CD4-positive, alpha-beta T cell treated with Interleukin-6 for 4 hours (primary cell): ENCODE data around the gene NOXA1.
"Not testable (repeated sequence)": the region's sequence is repeated elsewhere in the genome, so short reads cannot be mapped to it uniquely, and the experiment has no call there.

ENCODE experiments used
- DNase-seq: peaks from one replicate; pipeline ENCODE4 v3.0.0-alpha.2; 2020; ENCODE audit warnings: mixed read lengths

NOXA1 gene, protein sequence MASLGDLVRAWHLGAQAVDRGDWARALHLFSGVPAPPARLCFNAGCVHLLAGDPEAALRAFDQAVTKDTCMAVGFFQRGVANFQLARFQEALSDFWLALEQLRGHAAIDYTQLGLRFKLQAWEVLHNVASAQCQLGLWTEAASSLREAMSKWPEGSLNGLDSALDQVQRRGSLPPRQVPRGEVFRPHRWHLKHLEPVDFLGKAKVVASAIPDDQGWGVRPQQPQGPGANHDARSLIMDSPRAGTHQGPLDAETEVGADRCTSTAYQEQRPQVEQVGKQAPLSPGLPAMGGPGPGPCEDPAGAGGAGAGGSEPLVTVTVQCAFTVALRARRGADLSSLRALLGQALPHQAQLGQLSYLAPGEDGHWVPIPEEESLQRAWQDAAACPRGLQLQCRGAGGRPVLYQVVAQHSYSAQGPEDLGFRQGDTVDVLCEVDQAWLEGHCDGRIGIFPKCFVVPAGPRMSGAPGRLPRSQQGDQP

DNA sequence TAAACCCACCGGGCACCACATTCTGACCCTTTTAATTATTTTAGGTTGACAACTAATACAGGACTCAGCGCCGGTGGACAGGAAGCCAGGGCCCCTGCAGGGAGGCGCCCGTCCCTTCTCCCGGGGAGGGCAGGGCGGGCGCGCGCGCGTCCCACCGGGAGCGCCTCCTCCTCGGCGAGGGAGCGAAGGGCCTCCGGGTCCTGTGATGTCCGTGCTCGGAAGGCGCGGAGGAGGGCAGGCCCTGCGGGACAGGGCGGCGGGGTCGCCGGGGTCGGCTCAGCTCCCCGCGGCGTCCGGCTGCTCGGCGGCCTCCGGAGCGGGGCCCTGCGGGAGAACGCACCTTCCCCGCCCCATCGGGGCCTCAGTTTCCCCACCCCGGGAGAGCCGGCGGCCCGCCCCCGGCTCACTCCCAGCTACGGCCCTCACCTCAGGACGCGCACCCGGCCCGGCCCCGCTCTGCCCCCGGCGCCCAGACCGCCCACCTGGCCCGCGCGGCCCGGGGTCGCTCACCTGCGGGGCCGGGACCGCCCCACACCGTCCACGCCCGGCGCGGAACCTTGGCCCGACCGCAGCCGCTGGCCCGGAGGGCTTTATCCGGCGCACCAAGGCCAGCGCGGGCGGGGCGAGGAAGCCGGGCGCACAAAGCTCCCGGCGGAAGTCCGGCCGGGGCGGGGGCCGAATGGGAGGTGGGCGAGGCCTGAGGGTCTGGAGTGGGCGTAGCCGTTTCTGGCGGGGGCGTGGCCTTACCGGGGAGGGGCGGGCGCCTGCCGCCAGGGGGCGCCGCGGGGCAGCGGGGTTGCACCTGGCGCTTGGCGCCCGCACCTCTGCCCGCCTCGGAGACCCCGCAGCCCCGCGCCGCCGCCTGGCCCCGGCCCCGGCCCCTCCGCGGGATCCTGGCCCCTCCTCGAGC, at the start of gene NOXA1, which contains the start of gene EXD3:
Gene NOXA1 (plus strand): TSS at position 790 of the 910 bp plus-strand sequence. CDS start 137 bp downstream, outside the sequence.
Gene EXD3 (minus strand): TSS at position 559 of the 910 bp plus-strand sequence. CDS start 27,805 bp downstream, outside the sequence.
- peak; percentile 93 for DNase-seq

DNA sequence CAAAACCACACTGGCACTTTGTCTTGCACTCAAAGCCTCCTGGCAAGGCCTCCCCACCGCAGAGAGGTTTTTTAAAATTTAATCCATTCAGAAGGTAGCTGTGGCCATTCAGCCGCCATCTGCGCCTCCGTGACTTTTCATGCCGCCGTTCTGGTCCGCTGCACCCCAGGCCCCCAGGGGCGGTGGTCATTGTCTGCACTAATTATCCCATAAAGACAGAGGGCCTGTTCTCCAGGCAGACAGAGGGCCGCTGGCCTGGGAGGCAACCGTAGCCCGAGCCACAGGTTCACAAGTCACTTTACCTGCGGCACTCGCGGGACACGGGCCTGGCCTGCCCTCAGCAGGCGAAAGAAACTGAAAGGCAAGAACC, 49.6 kb upstream of the NOXA1 start:
- no peak for DNase-seq

DNA sequence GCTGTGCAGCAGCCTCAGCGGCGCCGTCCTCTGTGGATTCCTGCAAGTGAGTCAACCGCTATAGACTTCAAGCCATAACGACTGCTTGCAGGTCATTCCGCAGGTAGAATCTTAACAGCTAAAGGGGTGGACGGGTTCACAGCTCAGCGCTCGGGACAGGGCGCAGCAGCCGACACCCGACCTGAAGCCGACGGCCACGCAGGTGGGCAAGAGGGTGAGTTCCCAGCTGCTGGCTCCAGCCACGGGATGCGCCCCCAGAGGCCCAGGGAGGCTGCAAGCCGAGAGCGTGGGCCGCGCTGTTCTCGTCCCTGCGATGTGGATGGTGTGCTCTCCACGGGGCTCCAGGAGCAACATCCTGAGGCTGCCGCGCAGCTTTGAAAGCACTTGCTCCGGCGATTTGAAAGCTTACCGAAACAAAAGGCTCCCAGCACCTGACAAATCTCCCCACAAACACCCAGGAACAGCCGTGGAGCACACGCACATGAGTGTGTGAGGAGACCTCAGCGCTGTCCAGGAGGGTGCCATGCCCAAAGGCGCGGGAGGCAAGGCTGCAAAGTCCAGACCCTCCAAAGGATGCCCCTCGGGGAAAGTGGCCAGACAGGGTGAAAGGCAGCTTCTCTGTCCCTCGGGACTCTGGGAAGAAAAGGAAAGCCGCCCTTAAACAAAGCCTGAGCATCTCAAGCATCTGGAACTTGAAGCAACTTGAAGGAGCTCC, 48.9 kb upstream of the NOXA1 start:
- DNase-seq, result no peak

DNA sequence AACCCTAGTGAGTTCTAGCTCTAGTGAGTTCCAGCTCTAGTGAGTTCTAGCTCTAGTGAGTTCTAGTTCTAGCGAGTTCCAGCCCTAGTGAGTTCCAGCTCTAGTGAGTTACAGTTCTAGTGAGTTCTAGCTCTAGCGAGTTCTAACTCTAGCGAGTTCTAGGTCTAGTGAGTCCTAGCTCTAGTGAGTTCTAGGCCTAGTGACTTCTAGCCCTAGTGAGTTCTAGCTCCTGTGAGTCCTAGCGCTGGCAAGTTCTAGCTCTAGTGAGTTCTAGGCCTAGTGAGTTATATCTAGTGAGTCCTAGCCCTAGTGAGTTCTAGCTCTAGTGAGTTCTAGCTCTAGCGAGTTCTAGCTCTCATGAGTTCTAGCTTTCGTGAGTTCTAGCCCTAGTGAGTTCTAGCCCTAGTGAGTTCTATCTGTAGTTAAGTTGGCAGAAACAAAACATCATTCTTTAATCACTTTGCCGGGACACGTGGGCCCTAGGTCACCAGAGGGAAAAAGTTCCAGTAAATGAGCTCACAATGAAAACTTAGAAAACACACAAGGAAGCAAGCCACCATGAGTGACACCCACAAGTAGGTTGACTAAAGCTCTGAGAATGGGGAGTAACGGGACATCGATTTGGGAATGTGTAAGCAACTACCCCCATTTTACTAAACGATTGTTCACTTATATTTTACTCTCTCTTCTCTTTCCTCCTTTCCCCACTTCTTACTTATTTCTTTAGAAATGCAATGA, 47.7 kb upstream of the NOXA1 start:
- DNase-seq, result no peak

DNA sequence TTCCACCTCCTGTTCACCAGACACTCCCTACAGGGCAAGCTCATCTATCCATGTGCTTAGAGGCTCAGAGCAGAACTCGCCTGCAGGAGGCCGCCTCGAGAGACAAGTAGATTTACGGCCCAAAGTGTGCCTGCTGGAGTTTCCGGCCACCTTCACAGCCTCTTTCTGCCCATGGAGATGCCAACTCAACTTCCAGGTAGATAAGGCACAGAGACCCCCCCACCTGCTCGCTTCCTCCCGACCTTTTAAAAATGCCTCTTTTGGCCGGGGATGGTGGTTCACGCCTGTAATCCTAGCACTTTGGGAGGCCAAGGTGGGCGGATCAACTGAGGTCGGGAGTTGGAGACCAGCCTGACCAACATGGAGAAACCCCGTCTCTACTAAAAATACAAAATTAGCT, 46.8 kb upstream of the NOXA1 start:
- DNase-seq, result no peak

DNA sequence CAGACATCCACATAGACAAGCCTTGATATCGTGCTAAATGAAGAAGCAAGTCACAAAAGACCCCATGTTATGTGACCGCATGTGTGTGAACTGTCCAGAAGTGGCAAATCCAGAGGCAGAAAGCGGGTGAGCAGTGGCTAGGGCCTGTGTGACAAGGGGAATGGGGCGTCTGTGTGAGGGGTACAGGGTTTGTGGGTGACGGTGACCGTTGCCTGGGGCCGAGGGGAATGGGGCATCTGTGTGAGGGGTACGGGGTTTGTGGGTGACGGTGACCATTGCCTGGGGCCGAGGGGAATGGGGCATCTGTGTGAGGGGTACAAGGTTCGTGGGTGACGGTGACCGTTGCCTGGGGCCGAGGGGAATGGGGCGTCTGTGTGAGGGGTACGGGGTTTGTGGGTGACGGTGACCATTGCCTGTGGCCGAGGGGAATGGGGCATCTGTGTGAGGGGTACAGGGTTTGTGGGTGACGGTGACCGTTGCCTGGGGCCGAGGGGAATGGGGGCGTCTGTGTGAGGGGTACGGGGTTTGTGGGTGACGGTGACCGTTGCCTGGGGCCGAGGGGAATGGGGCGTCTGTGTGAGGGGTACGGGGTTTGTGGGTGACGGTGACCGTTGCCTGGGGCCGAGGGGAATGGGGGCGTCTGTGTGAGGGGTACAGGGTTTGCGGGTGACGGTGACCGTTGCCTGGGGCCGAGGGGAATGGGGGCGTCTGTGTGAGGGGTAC, 44.3 kb upstream of the NOXA1 start:
- DNase-seq, result not testable (repeated sequence)

DNA sequence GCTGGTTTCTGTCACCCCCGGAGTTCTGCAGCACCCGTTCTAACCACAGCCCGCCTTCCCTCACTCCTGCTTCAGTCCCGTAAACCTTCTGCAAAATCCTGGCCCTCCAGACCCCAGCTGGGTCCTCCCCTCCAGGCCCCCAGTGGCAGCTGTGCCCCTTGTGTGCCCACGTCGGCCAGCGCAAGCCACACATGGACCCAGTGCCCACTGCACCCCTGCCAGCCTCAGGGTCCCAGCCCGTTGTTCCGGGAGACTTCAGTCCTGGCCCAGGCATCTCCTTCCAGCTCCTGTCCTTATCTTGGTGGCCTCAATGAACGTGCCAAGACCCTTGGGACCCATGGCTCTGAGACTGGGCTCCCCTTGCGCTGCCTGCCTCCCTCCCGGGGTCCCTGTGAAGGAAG, 43.4 kb upstream of the NOXA1 start:
- DNase-seq, result no peak

DNA sequence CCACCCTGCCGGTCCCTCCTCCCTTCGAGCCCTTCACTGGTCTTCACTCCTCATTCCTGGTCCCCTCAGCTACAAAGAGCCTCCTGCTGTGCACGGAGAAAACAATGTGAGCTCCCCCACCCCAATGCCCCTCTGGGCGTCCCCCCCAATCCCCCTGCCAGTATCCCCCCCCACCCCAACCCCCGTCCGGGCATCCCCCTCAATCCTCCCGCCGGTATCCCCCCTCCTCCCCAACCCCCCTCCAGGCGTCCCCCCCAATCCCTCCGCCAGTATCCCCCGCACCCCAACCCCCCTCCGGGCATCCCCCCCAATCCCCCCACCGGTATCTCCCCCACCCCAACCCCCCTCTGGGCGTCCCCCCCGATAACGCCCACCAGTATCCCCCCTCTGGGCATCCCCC, 43.0 kb upstream of the NOXA1 start:
- no peak for DNase-seq

DNA sequence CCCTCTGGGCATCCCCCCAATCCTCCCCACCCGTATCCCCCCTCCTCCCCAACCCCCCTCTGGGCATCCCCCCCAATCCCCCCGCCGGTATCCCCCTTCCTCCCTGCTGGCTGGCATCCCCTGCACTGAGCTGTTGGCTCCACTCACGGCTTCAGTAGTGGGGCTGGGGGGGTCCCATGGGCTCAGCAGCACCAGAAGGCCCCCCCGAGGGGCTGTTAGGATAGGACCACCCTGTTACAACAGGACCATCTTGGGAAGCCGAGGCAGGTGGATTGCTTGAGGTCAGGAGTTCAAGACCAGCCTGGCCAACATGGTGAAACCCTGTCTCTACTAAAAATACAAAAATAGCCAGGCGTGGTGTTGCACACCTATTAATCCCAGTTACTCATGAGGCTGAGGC, 42.6 kb upstream of the NOXA1 start:
- DNase-seq, result no peak

DNA sequence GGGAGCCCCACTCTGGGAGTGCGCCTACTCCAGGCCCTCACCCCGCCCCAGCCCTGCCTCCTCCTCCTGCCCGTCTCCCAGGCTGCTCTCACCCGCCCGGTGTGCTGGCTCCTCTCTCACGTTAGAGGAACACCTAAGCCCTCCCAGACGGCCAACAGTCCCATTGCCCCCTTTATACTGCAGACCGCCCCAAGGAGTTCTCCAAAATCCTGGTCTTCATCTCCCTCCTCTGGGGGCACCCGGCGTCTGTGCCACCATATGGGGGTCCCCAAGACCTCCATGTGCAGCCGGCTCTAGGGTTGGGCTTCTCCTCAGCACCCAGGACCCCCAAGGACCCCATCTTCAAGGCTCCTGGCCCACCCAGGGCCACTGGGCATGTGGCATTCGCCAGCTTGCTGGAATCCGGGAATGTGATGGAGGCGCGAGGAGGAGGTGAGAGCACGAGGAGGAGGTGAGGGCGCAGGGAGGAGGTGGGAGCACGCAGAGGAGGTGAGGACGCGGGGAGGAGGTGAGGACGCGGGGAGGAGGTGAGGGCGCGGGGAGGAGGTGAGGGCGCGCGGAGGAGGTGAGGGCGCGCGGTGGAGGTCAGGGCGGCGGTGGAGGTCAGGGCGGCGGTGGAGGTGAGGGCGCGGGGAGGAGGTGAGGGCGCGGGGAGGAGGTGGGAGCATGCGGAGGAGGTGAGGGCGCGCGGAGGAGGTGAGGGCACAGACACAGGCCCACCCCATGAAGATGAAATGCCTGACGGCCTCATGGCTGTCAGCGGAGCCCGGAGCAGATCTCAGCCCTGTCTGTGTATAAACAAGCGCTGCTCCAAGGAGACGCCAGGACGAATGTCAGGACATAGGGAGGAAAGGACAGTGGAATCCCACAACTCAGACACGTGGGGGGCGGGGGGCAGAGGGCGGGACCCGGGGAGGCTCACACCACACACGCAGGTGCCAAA, 41.4 kb upstream of the NOXA1 start:
- DNase-seq, result no peak

DNA sequence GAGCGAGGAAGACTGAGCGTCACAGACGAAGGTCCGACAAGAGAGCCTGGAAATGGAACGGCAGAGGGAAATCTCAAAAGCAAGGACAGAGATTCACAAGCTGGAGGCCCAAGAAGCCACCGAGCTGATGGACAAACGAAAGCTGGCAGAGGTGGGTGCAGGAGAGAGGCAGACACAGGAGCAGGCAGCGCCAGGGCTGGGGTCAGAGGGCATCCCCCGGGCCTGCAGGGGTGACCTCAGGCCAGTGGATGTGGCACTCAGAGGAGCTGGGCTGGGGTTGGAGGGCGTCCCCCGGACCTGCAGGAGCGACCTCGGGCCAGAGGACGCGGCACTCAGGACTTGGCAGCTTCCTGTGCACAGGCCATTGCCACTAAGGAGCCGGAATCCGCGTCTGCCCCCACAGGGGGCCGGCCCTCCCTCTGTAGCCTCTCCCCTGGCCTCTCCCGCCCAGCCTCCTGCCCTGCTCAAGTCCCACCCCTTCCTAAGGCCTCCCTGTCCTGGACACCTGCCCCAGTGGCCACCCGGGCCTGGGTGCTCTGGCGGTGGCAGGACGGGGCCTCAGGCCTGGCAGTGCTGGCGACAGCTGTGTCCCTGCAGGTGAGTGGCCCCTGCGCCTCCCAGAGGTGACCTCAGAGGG, 40.6 kb upstream of the NOXA1 start:
- no peak for DNase-seq

DNA sequence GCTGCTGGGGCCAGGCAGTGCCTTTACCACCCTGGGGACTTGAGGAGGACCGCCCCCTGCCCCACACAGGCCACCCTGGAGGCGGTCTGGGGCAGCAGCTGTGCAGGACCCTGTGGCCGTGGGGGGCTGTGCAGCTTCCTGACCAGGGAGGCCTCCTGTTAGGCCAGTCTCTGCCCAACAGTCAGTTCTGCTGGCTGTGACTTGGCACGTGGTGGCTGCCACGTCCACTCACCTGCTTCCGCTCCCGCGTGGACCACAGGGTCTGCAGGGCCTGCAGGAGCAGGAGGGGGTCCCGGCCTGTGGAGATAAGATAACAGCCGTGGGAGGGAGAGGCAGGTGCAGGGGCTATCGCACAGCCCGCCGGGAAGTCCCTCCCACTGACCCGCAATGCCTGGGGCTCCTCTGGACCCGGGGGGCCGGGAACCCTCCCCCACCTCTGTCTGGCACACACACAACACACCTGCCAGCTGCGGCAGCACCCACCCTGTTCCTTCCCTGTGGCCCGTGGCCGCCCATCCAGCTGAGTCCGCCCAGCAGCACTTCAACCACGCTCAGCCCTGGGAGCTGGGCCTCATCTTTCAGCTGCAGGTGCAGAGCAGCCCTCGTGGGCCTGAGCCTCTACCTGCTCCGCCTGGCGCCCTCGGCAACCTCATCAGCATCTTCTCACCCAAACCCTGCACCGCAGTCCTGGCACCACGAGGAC, 40.0 kb upstream of the NOXA1 start:
- DNase-seq, result no peak

DNA sequence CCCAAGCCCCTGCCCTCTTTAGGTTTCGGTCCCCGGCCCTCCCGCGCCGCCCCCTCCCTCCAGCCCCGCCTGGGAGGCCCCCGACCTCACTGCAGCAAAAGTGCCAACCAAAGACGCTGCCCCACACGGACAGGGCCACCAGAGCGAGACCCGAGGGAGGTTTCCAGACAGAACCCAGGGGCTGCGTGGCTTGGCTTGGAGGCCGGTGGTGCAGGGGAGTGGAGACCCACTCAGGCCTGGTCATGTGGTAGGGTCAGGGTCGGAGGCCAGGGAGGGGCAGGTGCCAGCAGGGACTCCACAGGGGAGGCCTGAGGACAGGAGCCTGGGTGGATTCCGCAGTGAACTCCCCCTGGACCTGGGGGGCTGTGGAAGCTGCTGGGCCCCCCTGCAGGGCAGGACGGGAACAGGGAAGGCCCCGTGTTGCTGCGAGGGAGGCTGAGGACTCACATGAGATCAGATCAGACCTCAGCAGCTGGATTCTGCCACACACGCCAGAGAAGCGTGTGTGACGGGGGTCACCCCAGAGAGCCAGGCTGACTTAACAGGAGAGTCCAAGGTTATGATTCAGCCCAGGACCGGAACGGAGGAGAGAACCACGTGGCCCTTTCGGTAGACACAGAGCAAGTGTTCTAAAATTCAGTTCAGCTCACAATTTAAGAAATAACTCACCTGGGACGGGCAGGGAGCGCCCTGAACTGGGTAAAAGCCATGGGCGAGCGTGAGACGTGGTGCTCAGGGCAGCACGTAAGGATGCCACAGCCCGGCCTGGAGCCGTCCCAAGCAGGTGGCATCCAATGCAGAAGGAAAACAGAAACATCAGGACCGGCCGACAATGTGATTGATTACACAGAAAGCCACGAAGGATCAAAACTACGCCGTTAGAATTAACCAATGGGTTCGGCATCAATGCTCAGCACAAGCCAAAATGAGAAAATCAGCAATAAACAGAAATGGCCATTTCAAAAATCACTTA, 39.1 kb upstream of the NOXA1 start:
- no peak for DNase-seq

DNA sequence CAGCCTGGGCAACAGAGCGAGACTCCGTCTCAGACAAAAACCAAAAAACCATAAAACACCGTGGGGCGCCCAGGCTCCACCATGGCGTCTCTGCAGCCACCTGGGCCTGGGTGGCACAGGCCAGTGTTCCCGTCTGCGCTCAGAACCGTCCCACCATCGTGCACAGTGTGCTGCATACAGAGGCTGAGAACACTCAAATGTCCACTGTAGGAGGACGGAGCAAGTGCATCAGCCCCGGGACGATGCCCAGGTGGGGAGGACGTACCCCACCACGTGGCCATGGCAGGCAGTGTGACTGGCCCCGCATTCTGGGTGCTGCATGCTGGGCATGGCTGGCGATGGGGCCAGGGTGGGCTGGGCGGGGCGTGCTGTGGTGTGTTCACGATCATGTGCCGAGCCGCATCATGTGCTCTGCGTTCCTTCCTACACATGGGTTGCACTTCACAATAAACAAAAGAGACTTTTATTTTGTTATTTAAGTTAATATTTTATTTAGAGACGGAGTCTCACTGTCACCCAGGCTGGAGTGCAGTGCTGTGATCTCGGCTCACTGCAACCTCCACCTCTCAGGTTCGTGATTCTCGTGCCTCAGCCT, 38.0 kb upstream of the NOXA1 start:
- DNase-seq, result no peak

DNA sequence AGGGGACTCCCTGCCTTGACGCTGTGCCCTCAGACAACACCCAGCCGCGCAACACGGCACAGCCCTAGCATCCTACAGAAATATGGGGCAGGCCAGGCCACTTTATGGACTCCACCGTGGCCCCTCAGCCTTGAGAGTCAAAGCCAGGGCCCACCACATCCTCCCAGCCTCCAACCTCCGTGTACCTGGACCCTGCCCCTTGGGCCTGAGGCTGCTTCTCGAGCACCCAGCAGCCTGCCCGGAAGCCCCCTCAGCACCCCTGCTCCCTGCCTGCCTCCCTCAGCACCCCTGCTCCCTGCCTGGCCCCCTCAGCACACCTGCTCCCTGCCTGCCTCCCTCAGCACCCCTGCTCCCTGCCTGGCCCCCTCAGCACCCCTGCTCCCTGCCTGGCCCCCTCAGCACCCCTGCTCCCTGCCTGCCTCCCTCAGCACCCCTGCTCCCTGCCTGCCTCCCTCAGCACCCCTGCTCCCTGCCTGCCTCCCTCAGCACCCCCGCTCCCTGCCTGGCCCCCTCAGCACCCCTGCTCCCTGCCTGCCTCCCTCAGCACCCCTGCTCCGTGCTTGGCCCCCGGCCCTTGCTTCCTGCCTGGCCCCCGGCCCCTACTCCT, 36.6 kb upstream of the NOXA1 start:
- DNase-seq, result peak; percentile 34

DNA sequence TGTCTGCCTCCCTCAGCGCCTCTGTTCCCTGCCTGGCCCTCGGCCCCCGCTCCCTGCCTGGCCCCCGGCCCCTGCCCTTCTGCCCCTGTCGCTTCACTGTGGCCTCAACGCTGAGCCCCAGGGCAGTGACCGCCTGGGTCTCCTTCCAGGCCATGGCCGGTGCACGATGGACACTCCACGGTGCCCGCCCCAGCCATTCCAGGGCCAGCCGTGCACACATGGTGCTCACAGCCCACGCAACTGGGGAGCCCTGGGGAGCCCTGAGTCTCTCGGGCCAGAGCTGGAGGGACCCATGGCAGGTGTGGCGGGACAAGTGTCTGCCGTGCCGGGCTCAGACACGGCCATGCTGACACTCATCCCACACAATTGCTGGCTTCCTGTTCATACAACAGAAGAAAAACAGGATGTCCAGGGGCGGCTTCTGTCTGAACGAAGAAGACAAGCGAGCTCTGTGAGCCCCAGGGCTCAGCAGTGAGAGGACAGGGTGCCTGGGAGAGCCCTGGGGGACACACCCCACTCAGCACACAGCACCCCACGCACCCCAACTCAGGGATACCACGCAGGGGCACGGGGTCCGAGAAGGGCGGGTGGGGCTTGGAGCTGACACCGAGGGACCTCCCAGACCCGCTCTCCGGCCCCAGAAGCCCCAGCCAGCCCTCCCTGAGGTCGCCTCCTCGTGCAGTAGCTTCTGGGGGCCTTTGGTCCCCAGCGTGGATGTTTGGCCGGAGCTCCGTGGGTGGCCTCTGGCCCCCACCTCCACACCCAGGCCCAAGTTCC, 35.9 kb upstream of the NOXA1 start:
- peak; percentile 70 for DNase-seq
